ENCODE results near the gene OS9.

- TF ChIP-seq TCF7L2 (IDR thresholded peaks at IDR 0.05; ENCODE audit: low read depth, low read length) = no peak
- TF ChIP-seq, protein P1, sequence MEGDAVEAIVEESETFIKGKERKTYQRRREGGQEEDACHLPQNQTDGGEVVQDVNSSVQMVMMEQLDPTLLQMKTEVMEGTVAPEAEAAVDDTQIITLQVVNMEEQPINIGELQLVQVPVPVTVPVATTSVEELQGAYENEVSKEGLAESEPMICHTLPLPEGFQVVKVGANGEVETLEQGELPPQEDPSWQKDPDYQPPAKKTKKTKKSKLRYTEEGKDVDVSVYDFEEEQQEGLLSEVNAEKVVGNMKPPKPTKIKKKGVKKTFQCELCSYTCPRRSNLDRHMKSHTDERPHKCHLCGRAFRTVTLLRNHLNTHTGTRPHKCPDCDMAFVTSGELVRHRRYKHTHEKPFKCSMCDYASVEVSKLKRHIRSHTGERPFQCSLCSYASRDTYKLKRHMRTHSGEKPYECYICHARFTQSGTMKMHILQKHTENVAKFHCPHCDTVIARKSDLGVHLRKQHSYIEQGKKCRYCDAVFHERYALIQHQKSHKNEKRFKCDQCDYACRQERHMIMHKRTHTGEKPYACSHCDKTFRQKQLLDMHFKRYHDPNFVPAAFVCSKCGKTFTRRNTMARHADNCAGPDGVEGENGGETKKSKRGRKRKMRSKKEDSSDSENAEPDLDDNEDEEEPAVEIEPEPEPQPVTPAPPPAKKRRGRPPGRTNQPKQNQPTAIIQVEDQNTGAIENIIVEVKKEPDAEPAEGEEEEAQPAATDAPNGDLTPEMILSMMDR (IDR thresholded peaks at IDR 0.05) = no peak
- TF ChIP-seq POLR2AphosphoS5 (IDR thresholded peaks at IDR 0.05; ENCODE audit: low read depth, low read length) = no peak
- TF ChIP-seq SIN3A (IDR thresholded peaks at IDR 0.05; ENCODE audit: borderline replicate concordance, insufficient read depth, low read depth, low read length) = no peak
- TF ChIP-seq, protein P2, sequence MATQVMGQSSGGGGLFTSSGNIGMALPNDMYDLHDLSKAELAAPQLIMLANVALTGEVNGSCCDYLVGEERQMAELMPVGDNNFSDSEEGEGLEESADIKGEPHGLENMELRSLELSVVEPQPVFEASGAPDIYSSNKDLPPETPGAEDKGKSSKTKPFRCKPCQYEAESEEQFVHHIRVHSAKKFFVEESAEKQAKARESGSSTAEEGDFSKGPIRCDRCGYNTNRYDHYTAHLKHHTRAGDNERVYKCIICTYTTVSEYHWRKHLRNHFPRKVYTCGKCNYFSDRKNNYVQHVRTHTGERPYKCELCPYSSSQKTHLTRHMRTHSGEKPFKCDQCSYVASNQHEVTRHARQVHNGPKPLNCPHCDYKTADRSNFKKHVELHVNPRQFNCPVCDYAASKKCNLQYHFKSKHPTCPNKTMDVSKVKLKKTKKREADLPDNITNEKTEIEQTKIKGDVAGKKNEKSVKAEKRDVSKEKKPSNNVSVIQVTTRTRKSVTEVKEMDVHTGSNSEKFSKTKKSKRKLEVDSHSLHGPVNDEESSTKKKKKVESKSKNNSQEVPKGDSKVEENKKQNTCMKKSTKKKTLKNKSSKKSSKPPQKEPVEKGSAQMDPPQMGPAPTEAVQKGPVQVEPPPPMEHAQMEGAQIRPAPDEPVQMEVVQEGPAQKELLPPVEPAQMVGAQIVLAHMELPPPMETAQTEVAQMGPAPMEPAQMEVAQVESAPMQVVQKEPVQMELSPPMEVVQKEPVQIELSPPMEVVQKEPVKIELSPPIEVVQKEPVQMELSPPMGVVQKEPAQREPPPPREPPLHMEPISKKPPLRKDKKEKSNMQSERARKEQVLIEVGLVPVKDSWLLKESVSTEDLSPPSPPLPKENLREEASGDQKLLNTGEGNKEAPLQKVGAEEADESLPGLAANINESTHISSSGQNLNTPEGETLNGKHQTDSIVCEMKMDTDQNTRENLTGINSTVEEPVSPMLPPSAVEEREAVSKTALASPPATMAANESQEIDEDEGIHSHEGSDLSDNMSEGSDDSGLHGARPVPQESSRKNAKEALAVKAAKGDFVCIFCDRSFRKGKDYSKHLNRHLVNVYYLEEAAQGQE (IDR thresholded peaks at IDR 0.05; ENCODE audit: insufficient read depth in 1 of 2, low read depth in 2 of 2, low read length in 1 of 2) = no peak
Observed at GRCh38 chr12:57688931-57689330, 5.0 kb upstream of the OS9 start.
